ENCODE results near the gene SMARCC2. TPM values are rescaled to one million over a fixed set of nuclear protein-coding genes. Genes with fewer than 3 reads are reported as not detected.

The SMARCC2 gene
- total and polyA plus RNA-seq, 11 donors: 21.4 to 83.5 (median 65.9) TPM

DNA sequence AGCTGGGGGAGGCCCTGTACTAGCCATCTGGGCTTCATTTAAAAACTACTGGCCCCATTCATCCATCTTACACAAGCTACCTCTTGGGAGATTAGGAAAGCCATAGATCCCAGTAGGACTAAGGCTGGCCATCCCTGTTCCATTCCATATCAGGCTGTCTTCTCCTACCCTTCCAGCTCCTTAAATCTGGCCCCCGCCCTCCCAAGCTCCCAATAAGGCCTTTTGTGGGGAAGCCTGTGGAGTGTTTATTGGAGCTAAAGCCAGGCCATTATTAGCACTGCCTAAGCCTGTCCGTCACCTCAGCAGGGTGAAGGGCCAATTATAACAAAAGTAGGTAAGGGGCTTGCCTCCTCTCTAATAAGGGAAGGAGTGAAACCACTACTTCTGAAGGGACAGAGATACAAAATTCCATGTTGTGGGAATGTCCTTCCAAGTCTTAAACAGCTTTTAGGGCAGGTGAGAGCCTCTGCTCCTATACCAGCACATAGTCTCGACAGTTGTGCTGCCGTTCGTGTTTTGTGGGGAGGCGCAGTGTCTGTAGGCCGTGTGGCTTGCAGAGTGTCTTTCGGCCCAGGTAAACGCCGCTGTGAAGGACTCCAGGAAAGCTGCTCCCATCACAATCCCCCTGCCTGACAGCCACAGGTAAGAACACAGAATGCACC is 27.5 kb downstream of the SMARCC2 start:
- Histone ChIP-seq H3K27ac (peak overlapping the region in 7 of 12 donors; percentile 92 to 98 (median 98)), H3K36me3 (peaks cover 0 to 77% (median 75%) of the 10 kb centered on the region in 9 donors), H3K4me3 (peak overlapping the region in 6 of 12 donors; percentile 84 to 98 (median 94)), H3K27me3 (no peaks in the 10 kb centered on the region), H3K9me3 (no peaks in the 10 kb centered on the region), H3K4me1 (peaks cover 4 to 52% (median 33%) of the 10 kb centered on the region in 12 donors)
- ATAC-seq (no peak), DNase-seq (no peak)
- TF ChIP-seq, protein P1, sequence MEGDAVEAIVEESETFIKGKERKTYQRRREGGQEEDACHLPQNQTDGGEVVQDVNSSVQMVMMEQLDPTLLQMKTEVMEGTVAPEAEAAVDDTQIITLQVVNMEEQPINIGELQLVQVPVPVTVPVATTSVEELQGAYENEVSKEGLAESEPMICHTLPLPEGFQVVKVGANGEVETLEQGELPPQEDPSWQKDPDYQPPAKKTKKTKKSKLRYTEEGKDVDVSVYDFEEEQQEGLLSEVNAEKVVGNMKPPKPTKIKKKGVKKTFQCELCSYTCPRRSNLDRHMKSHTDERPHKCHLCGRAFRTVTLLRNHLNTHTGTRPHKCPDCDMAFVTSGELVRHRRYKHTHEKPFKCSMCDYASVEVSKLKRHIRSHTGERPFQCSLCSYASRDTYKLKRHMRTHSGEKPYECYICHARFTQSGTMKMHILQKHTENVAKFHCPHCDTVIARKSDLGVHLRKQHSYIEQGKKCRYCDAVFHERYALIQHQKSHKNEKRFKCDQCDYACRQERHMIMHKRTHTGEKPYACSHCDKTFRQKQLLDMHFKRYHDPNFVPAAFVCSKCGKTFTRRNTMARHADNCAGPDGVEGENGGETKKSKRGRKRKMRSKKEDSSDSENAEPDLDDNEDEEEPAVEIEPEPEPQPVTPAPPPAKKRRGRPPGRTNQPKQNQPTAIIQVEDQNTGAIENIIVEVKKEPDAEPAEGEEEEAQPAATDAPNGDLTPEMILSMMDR (IDR thresholded peaks at IDR 0.05): no peak
- TF ChIP-seq POLR2A (IDR thresholded peaks at IDR 0.05): no peak
- intact Hi-C loops (cut with DNase I): no loop called here
- WGBS, 4 donors: 53 to 66% (median 62%) methylated on average over 10 of the region's 10 CpGs

DNA sequence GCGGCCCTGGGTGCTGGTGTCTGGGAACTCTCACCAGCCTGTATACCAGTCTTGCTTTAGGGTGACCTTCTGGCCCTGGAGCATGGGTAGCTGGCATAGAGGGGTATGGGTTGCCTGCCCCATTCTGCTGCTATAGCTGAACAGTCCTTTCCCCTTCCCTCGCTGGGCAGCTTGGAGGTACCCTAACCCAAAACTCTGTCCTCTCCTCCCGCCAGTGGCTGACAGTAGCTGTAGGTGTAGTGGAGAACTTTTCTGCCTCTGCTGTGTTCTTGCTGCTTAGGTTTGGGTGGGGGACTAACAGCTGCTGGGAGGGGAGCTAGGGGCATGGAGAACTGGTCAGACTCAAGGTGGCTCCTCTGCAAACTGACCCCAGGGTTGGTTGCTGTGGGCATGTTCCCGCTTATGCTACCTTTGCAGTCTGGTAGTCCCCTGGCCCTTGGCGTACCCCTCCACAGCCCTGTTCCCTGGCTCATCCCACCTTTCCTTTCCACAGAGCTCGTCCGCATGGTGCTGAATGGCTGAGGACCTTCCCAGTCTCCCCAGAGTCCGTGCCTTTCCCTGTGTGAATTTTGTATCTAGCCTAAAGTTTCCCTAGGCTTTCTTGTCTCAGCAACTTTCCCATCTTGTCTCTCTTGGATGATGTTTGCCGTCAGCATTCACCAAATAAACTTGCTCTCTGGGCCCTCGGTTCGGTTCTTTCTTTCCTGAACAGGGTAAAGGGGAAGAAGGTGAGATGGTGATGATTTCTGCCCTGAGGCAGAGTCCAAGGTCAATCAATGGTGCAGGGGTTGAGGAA is 28.2 kb downstream of the SMARCC2 start:
- Histone ChIP-seq H3K36me3 (peaks cover 0 to 70% (median 68%) of the 10 kb centered on the region in 9 donors), H3K4me1 (peaks cover 4 to 54% (median 34%) of the 10 kb centered on the region in 12 donors), H3K27me3 (no peaks in the 10 kb centered on the region), H3K4me3 (peak overlapping the region; percentile 62 to 98 (median 90)), H3K27ac (peak overlapping the region in 11 of 12 donors; percentile 50 to 99 (median 98)), H3K9me3 (no peaks in the 10 kb centered on the region)
- DNase-seq: no peak
- 42 to 58% (median 46%) methylated on average over 11 of the region's 11 CpGs for WGBS, 4 donors
- intact Hi-C loops (cut with DNase I): no loop called here
- ATAC-seq: no peak
- no peak for TF ChIP-seq POLR2A (IDR thresholded peaks at IDR 0.05)
- TF ChIP-seq, protein P1 (IDR thresholded peaks at IDR 0.05): no peak

DNA sequence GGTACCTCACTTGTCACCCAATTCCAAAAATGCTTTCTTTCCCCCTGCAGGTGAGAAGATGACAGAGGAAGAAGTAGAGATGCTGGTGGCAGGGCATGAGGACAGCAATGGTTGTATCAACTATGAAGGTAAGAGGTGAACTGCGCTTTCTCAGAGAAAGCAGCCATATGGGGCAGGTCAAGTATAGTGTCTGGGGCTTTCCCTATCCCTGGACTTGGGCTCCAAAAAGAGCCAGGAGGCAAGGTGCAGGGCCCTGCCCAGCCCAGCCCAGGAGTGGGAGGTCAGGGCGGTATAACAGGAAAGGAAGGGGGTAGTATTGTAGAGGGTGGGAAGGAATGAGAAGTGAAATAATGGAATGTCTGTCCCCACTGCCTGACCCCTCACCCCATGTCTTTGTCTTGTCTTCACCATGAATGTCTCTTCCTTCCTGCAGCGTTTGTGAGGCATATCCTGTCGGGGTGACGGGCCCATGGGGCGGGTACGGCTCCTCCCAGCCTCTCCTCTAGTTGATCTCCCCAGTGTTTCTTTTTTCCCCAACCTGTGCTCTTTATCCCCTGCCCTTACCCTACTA is 29.0 kb downstream of the SMARCC2 start:
- WGBS, 4 donors: 4 to 13% (median 12%) methylated on average over 7 of the region's 7 CpGs
- peaks cover 4 to 46% (median 34%) of the 10 kb centered on the region in 12 donors for H3K4me1 ChIP-seq
- TF ChIP-seq, protein P1 (IDR thresholded peaks at IDR 0.05): no peak
- TF ChIP-seq POLR2A (IDR thresholded peaks at IDR 0.05): no peak
- H3K36me3 ChIP-seq: peaks cover 0 to 62% (median 59%) of the 10 kb centered on the region in 9 donors
- peak overlapping the region; percentile 92 to 99 (median 98) for H3K27ac ChIP-seq
- no peaks in the 10 kb centered on the region for H3K9me3 ChIP-seq
- H3K27me3 ChIP-seq: no peaks in the 10 kb centered on the region
- DNase-seq: no peak
- H3K4me3 ChIP-seq: peak overlapping the region; percentile 62 to 98 (median 90)
- peak in 1 of 4 donors; percentile 1 for ATAC-seq
- intact Hi-C loops (cut with DNase I): no loop called here

All from heart left ventricle (tissue), 16 donors.